Esophagus squamous epithelium (tissue), 5 donors: Measurements from ENCODE around the gene THNSL1. TPM values are rescaled to one million over a fixed set of nuclear protein-coding genes. Genes with fewer than 3 reads are reported as not detected.

Experiments used
- DNase-seq: peaks from one replicate; lab custom pipeline; 2025; lab: John Stamatoyannopoulos, UW
- H3K27ac ChIP-seq, 4 donors: fragments of 200-600 bp; sonication (generic); one replicate each; pipeline ENCODE4 v1.5.1; 2016 to 2019; ENCODE audit warnings: mild to moderate bottlenecking in 1 of 4
- H3K27me3 ChIP-seq, 4 donors: fragments of 200-600 bp; sonication (generic); 1 replicate in 3 of 4; 2 replicates in 1 of 4; pipeline versions ENCODE4 v1.5.1 to v1.6.0; 2017 to 2021; ENCODE audit warnings: antibody characterized with exemption in 1 of 4
- H3K36me3 ChIP-seq, 3 donors: fragments of 200-600 bp; sonication (generic); one replicate each; pipeline ENCODE4 v1.5.1; 2016 to 2019
- H3K4me1 ChIP-seq, 3 donors: fragments of 200-600 bp; sonication (generic); one replicate each; pipeline ENCODE4 v1.5.1; 2017 to 2019
- H3K4me3 ChIP-seq, 4 donors: fragments of 200-600 bp; sonication (generic); 1 replicate in 3 of 4; 2 replicates in 1 of 4; pipeline ENCODE4 v1.5.1; 2016 to 2019; ENCODE audit warnings: mild to moderate bottlenecking in 2 of 4, moderate library complexity in 1 of 4
- H3K9me3 ChIP-seq, 3 donors: fragments of 200-600 bp; sonication (generic); one replicate each; pipeline ENCODE4 v1.5.1; 2016 to 2019
- CTCF ChIP-seq, 6 experiments: fragments of 450-650 bp in 4 of 6; fragments of 200-600 bp in 2 of 6; sonication (generic) in 2 of 6; IDR thresholded peaks; one replicate each; pipeline ENCODE4 v1.5.1; 2016 to 2019; ENCODE audit warnings: antibody characterized with exemption in 6 of 6, mild to moderate bottlenecking in 4 of 6, moderate library complexity in 4 of 6
- POLR2A ChIP-seq, 4 donors: fragments of 450-650 bp; IDR thresholded peaks; one replicate each; pipeline ENCODE4 v1.6.1; 2017; ENCODE audit warnings: antibody characterized with exemption in 4 of 4, mild to moderate bottlenecking in 4 of 4, moderate library complexity in 3 of 4
- WGBS, 2 donors: methylation state at CpG; one replicate each; pipeline ENCODE4 v1.1.5; 2018; 5-methylcytosine and 5-hydroxymethylcytosine counted together
- intact Hi-C: fragments of 100-400 bp; cut with DNase I; formaldehyde crosslinking; loops from one replicate; pipeline ENCODE4 v1.15.0; 2022
- total RNA-seq, 4 donors: library from RNA; depleted of rRNA; stranded (reverse); fragments of >200 nt; gene quantifications; one replicate each; pipeline ENCODE4 v1.1.0, GENCODE V29; 2016
- donor health status: DM: yes; HTN: yes; CAD: no.

THNSL1 gene
- total RNA-seq, 4 donors from 2014 or later = 1.0 to 3.0 (median 1.7) TPM

- WGBS, 2 donors = 73 to 88% methylated on average over 1 of the region's 1 CpG
- H3K36me3 ChIP-seq = no peaks in the 10 kb centered on the region
- peaks cover 0 to 41% (median 20%) of the 10 kb centered on the region in 3 donors for H3K4me1 ChIP-seq
- H3K27me3 ChIP-seq = no peaks in the 10 kb centered on the region
- H3K4me3 ChIP-seq = no peak overlapping the region
- no peak for TF ChIP-seq CTCF (IDR thresholded peaks at IDR 0.05)
- no peak for TF ChIP-seq POLR2A (IDR thresholded peaks at IDR 0.05)
- no peaks in the 10 kb centered on the region for H3K9me3 ChIP-seq
- H3K27ac ChIP-seq = peak overlapping the region in 2 of 4 donors; percentile 86 to 89
- intact Hi-C loops = no loop called here
- DNase-seq = no peak
Observed at GRCh38 chr10:25063157-25063556, 46.7 kb downstream of the THNSL1 start.

GRCh38 chr10:25063644-25064043 is 47.2 kb downstream of the THNSL1 start:
- Histone ChIP-seq H3K27ac (no peak overlapping the region), H3K36me3 (no peaks in the 10 kb centered on the region), H3K4me1 (peaks cover 0 to 44% (median 20%) of the 10 kb centered on the region in 3 donors), H3K27me3 (no peaks in the 10 kb centered on the region), H3K4me3 (no peak overlapping the region), H3K9me3 (no peaks in the 10 kb centered on the region)
- TF ChIP-seq POLR2A (IDR thresholded peaks at IDR 0.05) (no peak), CTCF (IDR thresholded peaks at IDR 0.05) (no peak)
- WGBS, 2 donors = 88 to 92% methylated on average over 3 to 8 of the region's 8 CpGs
- DNase-seq = no peak
- intact Hi-C loops = no loop called here

GRCh38 chr10:25064401-25064800 is 48.0 kb downstream of the THNSL1 start:
- Histone ChIP-seq H3K4me1 (peaks cover 0 to 44% (median 19%) of the 10 kb centered on the region in 3 donors), H3K4me3 (no peak overlapping the region), H3K27ac (peak overlapping the region in 1 of 4 donors; percentile 33), H3K9me3 (no peaks in the 10 kb centered on the region), H3K36me3 (no peaks in the 10 kb centered on the region), H3K27me3 (no peaks in the 10 kb centered on the region)
- intact Hi-C loops = no loop called here
- WGBS, 2 donors = 59 to 79% methylated on average over 2 of the region's 2 CpGs
- no peak for DNase-seq
- TF ChIP-seq POLR2A (IDR thresholded peaks at IDR 0.05) (no peak), CTCF (IDR thresholded peaks at IDR 0.05) (no peak)

GRCh38 chr10:25065761-25066476 is 49.5 kb downstream of the THNSL1 start:
- Histone ChIP-seq H3K9me3 (no peaks in the 10 kb centered on the region), H3K27ac (no peak overlapping the region), H3K36me3 (no peaks in the 10 kb centered on the region), H3K4me3 (no peak overlapping the region), H3K27me3 (no peaks in the 10 kb centered on the region), H3K4me1 (peaks cover 0 to 29% (median 11%) of the 10 kb centered on the region in 3 donors)
- intact Hi-C loops = no loop called here
- 83 to 92% methylated on average over 4 of the region's 4 CpGs for WGBS, 2 donors
- DNase-seq = no peak
- no peak for TF ChIP-seq CTCF (IDR thresholded peaks at IDR 0.05)
- TF ChIP-seq POLR2A (IDR thresholded peaks at IDR 0.05) = no peak

- intact Hi-C loops = no loop called here
- peaks cover 0 to 8% (median 0%) of the 10 kb centered on the region in 3 donors for H3K4me1 ChIP-seq
- H3K27me3 ChIP-seq = no peaks in the 10 kb centered on the region
- no peaks in the 10 kb centered on the region for H3K9me3 ChIP-seq
- DNase-seq = no peak
- H3K4me3 ChIP-seq = no peak overlapping the region
- TF ChIP-seq POLR2A (IDR thresholded peaks at IDR 0.05) (no peak), CTCF (IDR thresholded peaks at IDR 0.05) (no peak)
- 10 to 35% methylated on average over 10 of the region's 11 CpGs for WGBS, 2 donors
- H3K36me3 ChIP-seq = no peaks in the 10 kb centered on the region
- H3K27ac ChIP-seq = peak overlapping the region in 2 of 4 donors; percentile 33 to 58
Observed at GRCh38 chr10:25068152-25069058, 52.0 kb downstream of the THNSL1 start.
